GM10248 (cell line): ENCODE data around the gene CCDC187.

ENCODE experiments used
- CTCF ChIA-PET: fragments of 300-600 bp; sonication (Branson Sonifier 250); formaldehyde crosslinking; extraction: SDS; loops from one replicate; lab custom pipeline; 2021; ENCODE audit warnings: antibody characterized with exemption; lab: Yijun Ruan, JAX
- POLR2A ChIA-PET: fragments of 350-650 bp; sonication (Branson Sonifier 250); formaldehyde crosslinking; extraction: SDS; loops from one replicate; lab custom pipeline; 2020; ENCODE audit warnings: antibody characterized with exemption; lab: Yijun Ruan, JAX
- DNase-seq: peaks from one replicate; pipeline ENCODE4 v3.0.0; 2012; ENCODE audit errors: extremely low spot score
- TF ChIP-seq, protein P1 (sequence below): IDR thresholded peaks from 2 replicates; pipeline ENCODE4 v1.5.1; 2012; ENCODE audit warnings: mild to moderate bottlenecking, low read depth; ENCODE audit errors: extremely low read depth, missing control alignments, control extremely low read depth

The CCDC187 gene

DNA sequence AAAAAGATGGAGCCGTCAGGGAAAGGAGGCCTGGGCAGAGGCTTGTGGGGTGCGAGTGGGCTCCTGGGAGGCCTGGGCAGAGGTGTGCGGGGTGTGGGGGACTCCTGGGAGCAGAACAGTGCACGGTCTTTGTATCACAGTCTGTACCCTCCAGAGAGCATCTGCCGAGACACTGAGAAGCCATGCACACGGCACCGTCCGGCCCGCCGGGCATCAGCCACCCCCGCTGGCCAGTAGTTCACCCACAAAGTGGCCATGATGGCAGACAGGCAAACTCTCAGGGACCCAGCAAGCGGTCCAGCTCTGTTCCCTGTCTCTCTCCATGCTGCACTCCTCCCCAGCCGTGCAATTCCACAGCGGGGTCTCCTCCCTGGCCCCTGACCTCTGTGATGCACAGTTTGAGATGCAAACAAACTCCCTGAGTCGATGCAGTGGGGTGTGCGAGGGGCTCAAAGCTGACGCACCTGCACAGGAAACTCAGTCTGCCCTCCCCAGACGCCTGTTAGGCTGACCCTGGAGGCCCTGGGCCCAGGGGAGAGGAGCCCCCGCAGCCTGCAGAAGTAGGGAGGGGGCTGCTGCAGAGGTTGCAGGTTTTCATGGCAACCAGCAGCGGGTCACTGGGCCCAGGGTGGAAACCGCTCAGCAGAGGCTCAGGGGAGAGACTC, 14.3 kb upstream of the CCDC187 start:
- POLR2A ChIA-PET: no interaction called here
- no peak for DNase-seq
- TF ChIP-seq, protein P1, sequence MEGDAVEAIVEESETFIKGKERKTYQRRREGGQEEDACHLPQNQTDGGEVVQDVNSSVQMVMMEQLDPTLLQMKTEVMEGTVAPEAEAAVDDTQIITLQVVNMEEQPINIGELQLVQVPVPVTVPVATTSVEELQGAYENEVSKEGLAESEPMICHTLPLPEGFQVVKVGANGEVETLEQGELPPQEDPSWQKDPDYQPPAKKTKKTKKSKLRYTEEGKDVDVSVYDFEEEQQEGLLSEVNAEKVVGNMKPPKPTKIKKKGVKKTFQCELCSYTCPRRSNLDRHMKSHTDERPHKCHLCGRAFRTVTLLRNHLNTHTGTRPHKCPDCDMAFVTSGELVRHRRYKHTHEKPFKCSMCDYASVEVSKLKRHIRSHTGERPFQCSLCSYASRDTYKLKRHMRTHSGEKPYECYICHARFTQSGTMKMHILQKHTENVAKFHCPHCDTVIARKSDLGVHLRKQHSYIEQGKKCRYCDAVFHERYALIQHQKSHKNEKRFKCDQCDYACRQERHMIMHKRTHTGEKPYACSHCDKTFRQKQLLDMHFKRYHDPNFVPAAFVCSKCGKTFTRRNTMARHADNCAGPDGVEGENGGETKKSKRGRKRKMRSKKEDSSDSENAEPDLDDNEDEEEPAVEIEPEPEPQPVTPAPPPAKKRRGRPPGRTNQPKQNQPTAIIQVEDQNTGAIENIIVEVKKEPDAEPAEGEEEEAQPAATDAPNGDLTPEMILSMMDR: no peak
- CTCF ChIA-PET: no interaction called here

DNA sequence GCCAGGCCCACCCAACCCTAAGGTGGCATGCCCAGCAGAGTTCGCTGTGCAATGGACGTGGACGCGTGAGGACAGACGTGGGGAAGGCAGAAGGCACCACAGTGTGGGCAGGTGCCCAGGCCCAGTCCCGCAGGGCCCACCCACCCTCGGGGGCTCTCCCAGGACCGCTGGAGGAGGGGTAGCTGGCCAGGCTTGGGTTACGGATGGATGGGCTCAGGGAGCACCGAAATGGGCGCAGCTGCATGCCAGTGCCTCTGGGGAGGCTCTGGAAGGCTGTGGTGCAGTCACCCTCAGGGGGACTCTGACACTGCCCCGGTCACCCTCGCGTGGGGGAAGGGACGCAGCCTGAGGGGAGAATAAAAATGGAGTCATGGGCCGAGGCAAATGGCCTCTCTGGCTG, 13.8 kb upstream of the CCDC187 start:
- no peak for DNase-seq
- POLR2A ChIA-PET: no interaction called here
- TF ChIP-seq, protein P1: no peak
- CTCF ChIA-PET: no interaction called here

DNA sequence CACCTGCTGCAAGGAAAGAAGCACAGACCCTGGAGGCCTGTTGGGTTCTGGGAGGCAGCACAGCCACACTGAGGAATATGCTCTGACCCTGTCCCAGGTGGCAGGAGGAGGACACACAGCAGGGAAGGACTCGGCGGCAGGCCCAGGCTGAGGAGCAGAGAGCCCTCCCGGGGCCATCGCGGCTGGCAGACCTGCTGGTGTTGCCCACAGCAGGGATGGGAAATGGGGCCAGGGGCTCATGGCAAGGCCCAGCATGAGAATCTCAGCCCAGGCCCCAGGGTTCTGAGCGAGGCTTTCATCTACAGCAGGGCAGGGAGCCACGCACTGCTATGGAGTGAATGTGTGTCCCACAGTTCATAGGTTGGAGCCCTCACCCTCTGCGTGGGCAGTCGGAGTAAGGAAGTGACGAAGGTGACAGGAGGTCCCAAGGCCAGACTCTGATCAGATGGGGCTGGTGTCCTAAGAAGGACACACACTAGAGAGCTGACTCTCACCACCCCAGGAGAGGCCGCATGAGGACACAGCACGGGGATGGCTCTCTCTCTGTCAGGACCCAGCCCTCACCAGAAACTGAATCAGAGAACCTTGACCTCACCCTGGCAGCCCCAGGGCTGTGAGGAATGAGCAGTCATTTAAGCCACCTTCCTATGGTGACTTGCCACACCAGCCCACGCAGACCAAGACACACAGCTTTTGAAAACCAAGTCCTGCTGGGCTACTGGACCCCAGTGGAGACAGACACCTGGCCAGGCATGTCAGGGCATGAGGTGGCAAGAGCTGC, 13.2 kb upstream of the CCDC187 start:
- CTCF ChIA-PET: no interaction called here

DNA sequence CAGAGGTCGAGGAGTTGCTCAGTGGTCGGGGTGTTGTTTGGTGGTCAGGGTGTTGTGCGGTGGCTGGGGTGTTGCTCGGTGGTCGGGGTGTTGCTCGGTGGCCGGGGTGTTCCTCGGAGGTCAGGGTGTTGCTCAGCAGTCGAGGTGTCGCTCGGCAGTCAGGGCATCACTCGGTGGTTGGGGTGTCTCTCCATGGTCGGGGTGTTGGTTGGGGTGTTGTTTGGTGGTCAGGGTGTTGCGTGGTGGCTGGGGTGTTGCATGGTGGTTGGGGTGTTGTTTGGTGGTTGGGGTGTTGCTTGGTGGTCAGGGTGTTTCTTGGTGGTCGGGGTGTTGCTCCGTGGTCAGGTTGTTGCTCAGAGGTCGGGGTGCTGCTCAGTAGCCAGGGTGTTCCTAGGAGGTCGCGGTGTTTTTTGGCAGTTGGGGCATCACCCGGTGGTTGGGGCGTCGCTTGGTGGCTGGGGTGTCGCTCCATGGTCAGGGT, 12.4 kb upstream of the CCDC187 start:
- no peak for DNase-seq
- ChIA-PET POLR2A (no interaction called here), CTCF (no interaction called here)
- TF ChIP-seq, protein P1: peak; percentile 0

More for the DNA sequence above, 13.2 kb upstream of the CCDC187 start:
- TF ChIP-seq, protein P1: no peak
- POLR2A ChIA-PET: no interaction called here
- DNase-seq: no peak

DNA sequence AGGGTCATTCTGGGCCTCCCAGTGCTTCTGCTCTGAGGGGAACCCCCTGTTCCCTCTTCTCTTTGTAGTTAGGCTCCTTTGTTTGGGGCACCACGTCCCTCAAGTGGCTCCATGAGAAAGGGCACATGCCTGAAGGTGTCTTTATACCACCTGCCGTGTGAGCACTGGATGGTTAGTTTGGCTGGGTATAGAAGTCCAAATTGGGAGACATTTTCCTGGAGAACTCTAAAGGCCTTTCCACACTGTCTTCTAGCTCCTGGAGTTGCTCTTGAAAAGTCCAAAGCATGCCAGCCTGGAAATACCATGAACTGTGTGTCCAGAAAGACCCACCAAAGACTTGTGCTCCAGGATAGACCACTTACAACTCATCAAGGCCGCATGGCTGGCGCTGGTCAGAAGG, 11.1 kb upstream of the CCDC187 start:
- TF ChIP-seq, protein P1: no peak
- no peak for DNase-seq
- ChIA-PET POLR2A (no interaction called here), CTCF (no interaction called here)

DNA sequence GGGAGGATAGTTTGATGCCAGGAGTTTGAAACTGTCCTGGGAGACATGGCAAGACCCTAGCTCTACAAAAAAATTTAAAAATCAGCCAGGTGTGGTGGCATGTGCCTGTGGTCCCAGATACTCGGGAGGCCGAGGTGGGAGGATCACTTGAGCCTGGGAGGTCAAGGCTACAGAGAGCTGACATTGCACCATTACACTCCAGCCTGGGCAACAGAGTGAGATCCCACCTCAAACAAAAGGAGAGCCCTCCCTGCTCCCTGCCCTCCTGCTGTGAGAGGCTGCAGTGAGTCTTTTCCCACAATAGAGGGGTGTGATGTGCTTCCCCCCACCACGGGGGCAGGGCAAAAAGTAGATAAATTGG, 10.1 kb upstream of the CCDC187 start:
- TF ChIP-seq, protein P1: no peak
- POLR2A ChIA-PET: no interaction called here
- no peak for DNase-seq
- CTCF ChIA-PET: no interaction called here
